Prostate gland (tissue), 2 donors: ENCODE measurements around the gene NOLC1.

Experiments
- POLR2A ChIP-seq: fragments of 450-650 bp; IDR thresholded peaks from one replicate; pipeline ENCODE4 v1.6.1; 2016; ENCODE audit warnings: antibody characterized with exemption, mild to moderate bottlenecking
- POLR2AphosphoS5 ChIP-seq: sonication (generic); formaldehyde crosslinking; IDR thresholded peaks from one replicate; pipeline ENCODE4 v1.6.1; 2017; ENCODE audit warnings: antibody characterized with exemption
- TF ChIP-seq, protein P1 (sequence below), 4 experiments: fragments of 200-600 bp in 2 of 4; fragments of 450-650 bp in 2 of 4; sonication (generic) in 2 of 4; IDR thresholded peaks; 1 replicate in 3 of 4; 2 replicates in 1 of 4; pipeline ENCODE4 v1.5.1; 2016 to 2019; ENCODE audit warnings: antibody characterized with exemption in 4 of 4, mild to moderate bottlenecking in 2 of 4, moderate library complexity in 2 of 4

DNA sequence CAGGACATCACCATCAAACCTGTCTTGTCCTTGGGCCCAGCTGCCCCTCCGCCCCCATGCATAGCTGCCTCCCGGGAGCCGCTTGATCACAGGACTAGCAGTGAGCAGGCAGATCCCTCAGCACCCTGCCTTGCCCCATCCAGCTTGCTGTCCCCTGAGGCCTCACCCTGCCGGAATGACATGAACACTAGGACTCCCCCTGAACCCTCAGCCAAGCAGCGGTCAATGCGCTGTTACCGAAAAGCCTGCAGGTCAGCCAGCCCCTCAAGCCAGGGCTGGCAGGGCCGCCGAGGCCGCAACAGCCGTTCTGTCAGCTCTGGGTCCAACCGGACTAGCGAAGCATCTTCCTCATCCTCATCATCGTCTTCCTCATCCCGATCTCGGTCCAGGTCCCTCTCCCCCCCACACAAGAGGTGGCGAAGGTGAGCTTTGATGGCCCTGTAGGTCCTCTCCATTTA is 5.2 kb upstream of the NOLC1 start:
- TF ChIP-seq, protein P1, sequence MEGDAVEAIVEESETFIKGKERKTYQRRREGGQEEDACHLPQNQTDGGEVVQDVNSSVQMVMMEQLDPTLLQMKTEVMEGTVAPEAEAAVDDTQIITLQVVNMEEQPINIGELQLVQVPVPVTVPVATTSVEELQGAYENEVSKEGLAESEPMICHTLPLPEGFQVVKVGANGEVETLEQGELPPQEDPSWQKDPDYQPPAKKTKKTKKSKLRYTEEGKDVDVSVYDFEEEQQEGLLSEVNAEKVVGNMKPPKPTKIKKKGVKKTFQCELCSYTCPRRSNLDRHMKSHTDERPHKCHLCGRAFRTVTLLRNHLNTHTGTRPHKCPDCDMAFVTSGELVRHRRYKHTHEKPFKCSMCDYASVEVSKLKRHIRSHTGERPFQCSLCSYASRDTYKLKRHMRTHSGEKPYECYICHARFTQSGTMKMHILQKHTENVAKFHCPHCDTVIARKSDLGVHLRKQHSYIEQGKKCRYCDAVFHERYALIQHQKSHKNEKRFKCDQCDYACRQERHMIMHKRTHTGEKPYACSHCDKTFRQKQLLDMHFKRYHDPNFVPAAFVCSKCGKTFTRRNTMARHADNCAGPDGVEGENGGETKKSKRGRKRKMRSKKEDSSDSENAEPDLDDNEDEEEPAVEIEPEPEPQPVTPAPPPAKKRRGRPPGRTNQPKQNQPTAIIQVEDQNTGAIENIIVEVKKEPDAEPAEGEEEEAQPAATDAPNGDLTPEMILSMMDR (IDR thresholded peaks at IDR 0.05), result no peak
- no peak for TF ChIP-seq POLR2A
- TF ChIP-seq POLR2AphosphoS5, result no peak
